NCI-H2227 treated with DMSO at 0.1 percent for 48 hours (cell line): Measurements from ENCODE around the gene PGLYRP2.

Experiments
- DNase-seq: peaks from one replicate; lab custom pipeline; 2025; lab: John Stamatoyannopoulos, UW

The PGLYRP2 gene

GRCh38 chr19:15456441-15456840, 22.9 kb downstream of the PGLYRP2 start:
- no peak for DNase-seq

DNA sequence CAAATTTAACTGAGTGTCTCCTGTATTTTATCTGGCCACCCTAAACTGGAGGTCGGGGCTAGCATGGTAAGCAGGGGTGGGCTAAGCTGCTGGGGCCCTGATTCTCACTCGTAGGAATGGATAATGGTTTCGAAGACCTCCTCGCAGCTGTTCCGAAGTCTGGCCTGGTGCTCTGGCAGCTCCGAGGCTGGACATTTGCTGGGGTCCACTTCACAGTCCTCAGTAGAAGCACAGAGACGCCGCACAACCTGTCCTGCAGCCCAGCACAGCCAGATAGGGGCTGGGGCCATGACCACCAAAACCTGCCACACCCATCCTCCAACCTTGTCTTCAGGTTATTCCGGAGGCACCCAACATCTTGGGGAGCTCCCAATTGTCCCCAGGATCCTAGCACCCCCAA, 23.3 kb downstream of the PGLYRP2 start:
- no peak for DNase-seq

DNA sequence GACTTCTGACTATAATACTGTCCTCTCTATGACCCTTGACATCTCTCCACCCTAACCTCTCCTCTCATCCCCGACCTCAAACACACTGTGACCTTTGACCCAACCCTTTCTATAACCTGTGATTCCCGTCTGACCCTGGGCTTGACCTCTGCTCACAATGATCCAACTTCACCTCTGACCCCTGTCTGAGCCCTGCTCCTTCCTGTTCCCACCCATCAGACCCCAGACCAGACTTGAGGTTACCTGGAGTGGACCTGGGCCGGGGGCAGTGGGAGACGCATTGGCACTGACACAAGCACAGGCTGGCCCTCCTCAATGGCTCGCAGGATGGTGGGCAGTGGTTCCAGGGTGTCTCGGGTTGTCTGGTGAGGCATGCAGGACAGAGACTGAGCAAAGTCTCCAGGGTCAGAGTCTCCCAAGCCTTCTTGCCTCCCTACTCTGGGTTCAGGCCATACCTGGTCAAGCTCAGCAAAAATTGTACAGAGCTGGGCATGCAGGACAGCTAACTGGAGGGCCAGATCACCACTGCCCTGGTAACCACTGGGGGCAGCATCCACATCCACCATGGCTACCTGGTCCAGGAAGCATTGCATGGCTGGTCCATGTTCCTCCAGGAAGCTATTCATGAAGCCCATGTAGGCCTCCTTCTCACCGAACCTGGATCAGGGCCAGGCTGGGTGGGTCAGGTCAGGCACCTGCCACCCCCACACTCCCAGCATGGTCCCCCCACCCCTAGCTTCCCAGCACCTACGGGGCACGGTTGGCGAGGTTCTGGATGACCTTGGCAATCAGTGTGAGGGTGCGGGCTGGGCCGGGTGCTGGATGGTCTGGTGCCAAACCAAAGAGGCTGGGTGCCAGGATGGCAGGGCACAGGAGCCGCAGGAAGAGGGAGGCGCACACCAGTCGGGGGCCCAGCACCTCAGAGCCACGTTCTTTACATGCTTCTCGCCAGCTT, 25.1 kb downstream of the PGLYRP2 start:
- no peak for DNase-seq

- no peak for DNase-seq
Measured at GRCh38 chr19:15453091-15453578, 26.2 kb downstream of the PGLYRP2 start.

GRCh38 chr19:15452111-15453047, 26.9 kb downstream of the PGLYRP2 start:
- peak; percentile 6 for DNase-seq

DNA sequence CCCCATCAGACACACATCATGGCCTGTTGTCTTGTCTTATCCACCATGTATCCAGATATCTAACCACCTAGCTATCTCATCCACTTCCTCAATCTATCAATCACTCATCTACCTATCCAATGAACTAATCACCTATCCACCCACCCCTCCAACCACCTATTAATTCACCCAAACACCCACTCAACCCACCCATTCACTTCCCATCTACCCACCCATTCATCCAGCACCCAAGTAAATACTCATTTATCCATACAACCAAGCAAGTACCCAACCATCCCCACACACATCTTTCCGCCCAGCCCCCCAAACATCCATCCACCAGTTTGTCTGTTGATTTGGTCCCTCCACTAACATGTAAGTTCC, 28.8 kb downstream of the PGLYRP2 start:
- no peak for DNase-seq

DNA sequence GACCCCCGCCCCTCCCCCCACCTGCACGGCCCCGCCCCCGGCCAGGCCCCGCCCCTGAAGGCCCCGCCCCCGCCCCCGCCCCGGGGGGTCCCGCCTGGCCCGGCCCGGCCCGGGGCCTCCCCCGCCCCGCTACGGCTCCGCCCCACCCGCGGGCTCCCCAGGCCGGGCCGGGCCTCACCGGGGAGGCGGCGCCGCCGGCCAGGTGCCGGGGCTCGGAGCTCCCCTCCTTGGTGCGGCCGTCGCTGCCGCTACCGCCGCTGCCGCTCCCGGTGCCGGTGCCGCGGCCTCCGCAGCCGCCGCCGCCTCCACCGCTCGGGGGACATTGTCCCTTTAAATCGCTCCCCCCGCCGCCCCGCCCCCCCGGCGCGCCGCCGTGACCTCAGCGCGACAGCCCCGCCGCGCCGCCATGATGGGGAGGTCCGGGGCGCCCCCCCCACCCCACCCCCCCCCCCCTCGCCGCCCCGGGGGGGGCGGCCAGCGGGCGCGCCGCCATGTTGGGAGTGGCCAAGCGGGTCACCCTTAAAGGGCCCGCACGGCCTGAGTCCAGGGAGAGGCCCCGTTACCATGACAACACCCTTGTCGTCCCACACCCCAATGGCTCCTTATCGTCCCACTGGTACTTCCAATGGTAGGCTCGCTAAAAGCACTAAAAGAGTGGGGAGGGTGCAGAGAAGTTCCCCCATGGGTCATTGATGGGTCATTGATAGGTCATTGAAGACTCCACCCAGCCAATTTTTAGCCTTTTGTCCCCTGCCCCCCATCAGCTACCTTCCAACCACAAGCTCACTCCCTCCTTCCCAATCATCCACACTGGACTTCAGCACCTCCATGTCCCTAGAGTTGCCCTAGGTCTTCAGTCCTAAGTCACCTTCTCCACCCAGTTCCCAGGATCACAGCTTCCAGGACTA, 29.4 kb downstream of the PGLYRP2 start, which contains the start of gene WIZ:
WIZ (minus strand) TSS at position 337 of the 908 bp plus-strand sequence. CDS start 1,649 bp downstream, outside the sequence.
- peak; percentile 14 for DNase-seq

GRCh38 chr19:15448778-15449619, 30.3 kb downstream of the PGLYRP2 start:
- peak; percentile 14 for DNase-seq

GRCh38 chr19:15448044-15448777, 31.1 kb downstream of the PGLYRP2 start:
- no peak for DNase-seq

DNA sequence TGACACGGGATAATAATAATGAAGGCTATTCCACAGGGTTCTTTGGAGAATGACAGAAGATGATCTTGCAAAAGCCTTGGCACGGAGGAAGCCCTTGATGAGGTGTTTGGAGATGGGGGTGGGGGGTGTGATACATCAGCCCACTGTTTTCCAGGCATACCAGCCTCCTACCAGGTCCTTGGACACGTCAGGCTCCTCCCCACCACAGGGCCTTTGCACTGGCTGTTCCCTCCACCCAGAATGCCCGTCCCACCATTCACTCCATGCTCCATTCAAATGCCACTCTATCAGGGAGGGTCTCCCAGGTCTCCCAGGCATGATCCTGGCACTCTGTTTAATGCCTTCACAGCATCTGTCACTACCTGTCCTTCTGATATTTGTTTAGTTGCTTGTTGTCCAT, 32.2 kb downstream of the PGLYRP2 start:
- no peak for DNase-seq

DNA sequence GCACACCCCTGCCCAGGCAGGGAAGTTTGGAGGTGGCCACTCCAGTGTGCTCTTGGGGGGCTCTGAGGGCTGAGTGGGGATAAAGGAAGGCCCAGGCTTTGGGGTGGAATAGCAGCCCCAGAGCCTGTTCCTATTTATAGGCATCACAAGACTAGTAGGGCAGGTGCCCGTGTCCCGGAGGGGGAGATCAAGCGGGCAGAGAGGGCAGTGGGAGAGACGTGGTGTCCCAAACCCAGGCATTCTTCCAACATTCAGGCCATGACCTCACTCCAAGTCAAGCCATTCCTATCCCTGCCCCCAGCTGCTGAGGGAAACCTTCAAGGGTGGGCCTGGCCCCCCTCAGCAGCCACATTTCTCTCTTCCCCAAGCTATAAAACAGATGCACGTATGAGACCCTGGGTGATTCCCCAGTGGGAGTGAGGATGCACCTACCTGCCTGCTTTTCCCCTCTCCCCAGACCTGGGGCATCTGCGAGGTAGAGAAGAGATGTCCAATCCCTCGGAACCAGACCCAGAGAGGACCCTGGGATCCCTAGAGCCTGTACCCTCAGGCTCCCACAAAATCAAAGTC, 33.4 kb downstream of the PGLYRP2 start:
- DNase-seq: no peak

- DNase-seq: no peak
Measured at GRCh38 chr19:15445227-15445605, 34.1 kb downstream of the PGLYRP2 start.

DNA sequence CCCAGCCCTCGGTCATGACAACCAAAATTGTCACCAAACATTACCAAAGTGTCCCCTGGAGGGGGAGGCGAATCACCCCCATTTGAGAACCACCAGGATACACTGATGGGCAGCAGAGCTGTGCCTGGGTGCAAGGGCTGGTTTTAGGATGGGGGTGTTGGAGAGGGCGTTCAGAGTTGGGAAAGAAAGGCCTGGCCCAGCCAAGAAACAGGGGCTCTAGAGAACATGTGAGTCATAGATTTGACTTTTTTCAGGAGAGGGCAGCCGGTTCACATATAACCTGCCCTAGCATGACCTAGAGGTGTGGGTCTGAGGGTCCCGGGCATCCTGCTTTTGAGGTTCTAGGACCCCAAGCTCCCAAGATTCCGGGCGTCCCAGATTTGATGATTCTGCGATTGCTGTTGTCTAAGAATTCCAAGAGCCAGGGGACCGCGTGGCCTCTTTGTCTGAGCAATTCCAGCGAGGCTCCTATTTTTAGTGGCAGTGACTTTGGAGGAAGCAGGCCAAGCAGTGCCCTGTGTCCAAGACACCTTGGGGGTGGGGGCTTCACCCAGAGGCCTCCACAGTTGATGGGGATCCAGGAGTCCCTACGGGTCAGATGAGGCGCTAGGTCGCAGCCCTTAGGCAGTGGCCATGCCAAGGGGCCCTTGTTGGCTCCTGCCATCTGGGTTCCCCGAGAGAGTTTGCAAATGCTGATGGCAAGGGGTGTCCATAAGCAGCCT, 34.6 kb downstream of the PGLYRP2 start:
- no peak for DNase-seq

GRCh38 chr19:15443838-15444237, 35.5 kb downstream of the PGLYRP2 start:
- DNase-seq: no peak

- DNase-seq: no peak
Measured at GRCh38 chr19:15443325-15443724, 36.0 kb downstream of the PGLYRP2 start.

DNA sequence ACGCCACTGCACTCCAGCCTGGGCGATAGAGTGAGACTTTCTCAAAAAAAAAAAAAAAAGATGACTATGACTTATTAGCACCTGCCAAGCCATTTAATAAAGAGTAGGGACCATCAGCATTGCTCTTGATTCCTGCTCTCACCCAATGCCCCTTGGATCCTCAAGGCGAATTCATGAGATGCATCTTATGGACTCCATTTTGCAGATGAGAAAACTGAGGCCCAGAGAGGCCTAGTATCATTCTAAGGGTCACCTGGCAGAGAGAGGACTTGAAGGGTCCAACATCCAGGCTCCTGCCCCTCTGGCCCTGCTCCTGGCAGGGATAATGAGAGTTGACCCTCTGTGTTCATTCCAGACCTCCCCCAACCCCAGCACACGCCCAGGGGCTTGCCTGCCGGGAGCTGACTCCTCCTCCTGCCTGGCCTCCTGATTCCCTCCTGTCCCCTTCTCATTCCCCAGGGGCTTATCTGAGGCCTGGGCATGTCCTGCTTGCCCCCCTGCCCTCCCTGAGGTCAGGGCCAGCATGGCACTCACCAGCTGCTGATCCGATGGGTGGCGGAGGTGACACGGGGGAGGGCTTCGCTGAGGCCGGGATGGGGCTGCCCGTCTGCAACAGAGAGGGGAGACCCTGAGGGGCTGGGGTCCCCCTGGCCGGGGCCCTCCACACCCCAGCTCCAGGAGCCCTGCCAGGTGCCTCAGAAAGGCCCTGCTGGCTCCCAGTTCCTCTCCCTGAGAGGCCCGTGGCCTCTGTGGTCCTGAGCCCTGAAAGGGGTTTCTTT, 37.0 kb downstream of the PGLYRP2 start:
- no peak for DNase-seq

- DNase-seq: no peak
Measured at GRCh38 chr19:15441317-15441716, 38.0 kb downstream of the PGLYRP2 start.
